ENCODE results near the gene DPP6. TPM values are rescaled to one million over a fixed set of nuclear protein-coding genes. Genes with fewer than 3 reads are reported as not detected.
A peak's percentile ranks its signal among the peaks of the same experiment; 100 is the strongest.

The DPP6 gene
- total and polyA plus RNA-seq, 2 of the 8 experiments (the other 6 are each of a cell fraction or from before 2014, with no cell fraction given) = 4.7 to 6.8 TPM

DNA sequence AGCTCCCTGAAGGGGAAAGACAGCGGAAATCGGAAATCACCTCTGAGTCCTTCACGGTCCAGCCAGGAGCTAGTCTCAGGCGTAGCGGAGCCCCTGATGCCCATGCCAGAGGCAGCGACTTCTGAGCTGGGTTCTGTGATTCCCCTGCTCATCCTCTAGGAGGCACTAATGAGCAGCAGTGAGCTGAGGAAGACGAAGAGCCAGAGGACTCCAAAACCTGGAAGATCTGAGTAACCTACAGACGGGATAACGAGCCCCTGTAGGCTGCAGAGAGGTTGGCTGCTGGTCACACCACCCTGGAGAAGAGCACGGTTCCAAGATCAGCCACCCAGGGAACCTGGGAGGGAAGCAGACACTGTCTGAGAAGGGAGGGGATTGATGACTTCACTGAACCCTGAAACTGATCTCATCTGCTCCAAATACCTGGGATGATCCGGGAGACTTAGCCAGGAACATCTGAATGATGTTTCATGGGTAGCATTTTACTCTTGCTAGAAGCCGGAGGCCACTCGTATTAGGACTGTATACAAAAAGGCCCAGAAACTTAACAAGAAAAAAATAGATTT is 646.6 kb downstream of the DPP6 start:
- H3K4me3 ChIP-seq (ENCODE audit: extremely low read depth in 1 of 4, insufficient read depth in 2 of 4, low read depth in 3 of 4, low read length in 4 of 4) = no peak overlapping the region
- H3K9ac ChIP-seq (replicated peaks in 1 of 4; ENCODE audit: extremely low read depth in 1 of 4, low read depth in 3 of 4, low read length in 3 of 4) = no peak overlapping the region
- no peaks in the 10 kb centered on the region for H3K23me2 ChIP-seq (ENCODE audit: low read depth, low read length)
- no peak overlapping the region for H4K8ac ChIP-seq (ENCODE audit: extremely low read depth, insufficient read depth, low read length)
- H3K79me2 ChIP-seq (ENCODE audit: control insufficient read depth in 1 of 2, insufficient read depth in 2 of 2, low read length in 2 of 2) = no peaks in the 10 kb centered on the region
- H3K27ac ChIP-seq (ENCODE audit: low read depth, low read length) = no peak overlapping the region
- peak; percentile 31 to 72 for DNase-seq (ENCODE audit: low read depth in 1 of 2, low spot score in 2 of 2)
- no peak overlapping the region for H2BK5ac ChIP-seq (ENCODE audit: low read depth, low read length)
- ChIA-PET POLR2A (ENCODE audit: partially characterized antibody) (no interaction called here), CTCF (ENCODE audit: partially characterized antibody) (interaction anchor here (0.7 to 2.2 kb wide), 36 partner anchors 9 to 204 kb away, joined by 3 to 18 read pairs (median 4); no protein-coding TSS in a partner anchor)
- H2AFZ ChIP-seq (ENCODE audit: low read length) = 0 out of 2 replicates have a peak overlapping the region, but pooled peaks have one; percentile 19
- no peak overlapping the region for H4K91ac ChIP-seq (replicated peaks; ENCODE audit: insufficient read length, low read length)
- H4K5ac ChIP-seq (ENCODE audit: insufficient read length, low read depth, low read length) = no peak overlapping the region
- no peak overlapping the region for H3K14ac ChIP-seq (ENCODE audit: insufficient read length)
- no peak overlapping the region for H3K4me2 ChIP-seq (ENCODE audit: insufficient read depth in 1 of 2, low read depth in 2 of 2, low read length in 2 of 2)
- H2BK15ac ChIP-seq (ENCODE audit: low read length) = no peak overlapping the region
- TF ChIP-seq, protein P1, sequence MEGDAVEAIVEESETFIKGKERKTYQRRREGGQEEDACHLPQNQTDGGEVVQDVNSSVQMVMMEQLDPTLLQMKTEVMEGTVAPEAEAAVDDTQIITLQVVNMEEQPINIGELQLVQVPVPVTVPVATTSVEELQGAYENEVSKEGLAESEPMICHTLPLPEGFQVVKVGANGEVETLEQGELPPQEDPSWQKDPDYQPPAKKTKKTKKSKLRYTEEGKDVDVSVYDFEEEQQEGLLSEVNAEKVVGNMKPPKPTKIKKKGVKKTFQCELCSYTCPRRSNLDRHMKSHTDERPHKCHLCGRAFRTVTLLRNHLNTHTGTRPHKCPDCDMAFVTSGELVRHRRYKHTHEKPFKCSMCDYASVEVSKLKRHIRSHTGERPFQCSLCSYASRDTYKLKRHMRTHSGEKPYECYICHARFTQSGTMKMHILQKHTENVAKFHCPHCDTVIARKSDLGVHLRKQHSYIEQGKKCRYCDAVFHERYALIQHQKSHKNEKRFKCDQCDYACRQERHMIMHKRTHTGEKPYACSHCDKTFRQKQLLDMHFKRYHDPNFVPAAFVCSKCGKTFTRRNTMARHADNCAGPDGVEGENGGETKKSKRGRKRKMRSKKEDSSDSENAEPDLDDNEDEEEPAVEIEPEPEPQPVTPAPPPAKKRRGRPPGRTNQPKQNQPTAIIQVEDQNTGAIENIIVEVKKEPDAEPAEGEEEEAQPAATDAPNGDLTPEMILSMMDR (IDR thresholded peaks at IDR 0.05; ENCODE audit: control extremely low read depth in 1 of 3, insufficient read depth in 1 of 3, low read depth in 1 of 3, low read length in 3 of 3) = peak; percentile 76 to 93 (median 79)
- TF ChIP-seq CHD1 (IDR thresholded peaks at IDR 0.05; ENCODE audit: low read depth, low read length) (no peak), RAD21 (IDR thresholded peaks at IDR 0.05 in 1 of 2, conservative IDR thresholded peaks at IDR 0.05 in 1 of 2; ENCODE audit: low read depth in 2 of 2, low read length in 2 of 2) (peak; percentile 68 to 72)
- H3K18ac ChIP-seq (ENCODE audit: extremely low read depth, low read length) = no peak overlapping the region
- no peaks in the 10 kb centered on the region; a peak in 3 of 7 replicates for H3K4me1 ChIP-seq (replicated peaks in 1 of 4; ENCODE audit: control insufficient read depth in 3 of 4, insufficient read depth in 4 of 4, low read length in 3 of 4)
- no peaks in the 10 kb centered on the region for H3K36me3 ChIP-seq (ENCODE audit: control insufficient read depth in 2 of 4, insufficient read depth in 4 of 4, low read length in 3 of 4)
- H2AK5ac ChIP-seq (ENCODE audit: low read depth, low read length) = no peak overlapping the region
- H3K9me3 ChIP-seq (ENCODE audit: insufficient read depth in 2 of 2, low read depth in 1 of 2, low read length in 1 of 2) = 0 out of 4 replicates have a peak, but pooled peaks cover 0 to 2% of the 10 kb centered on the region in 2 experiments
- no peak overlapping the region for H2BK20ac ChIP-seq (ENCODE audit: low read length)
- no peak overlapping the region for H2BK120ac ChIP-seq (replicated peaks; ENCODE audit: low read depth, low read length)
- no peak overlapping the region for H3K4ac ChIP-seq (replicated peaks; ENCODE audit: insufficient read length, low read depth, low read length)
- H2BK12ac ChIP-seq (ENCODE audit: low read depth, low read length) = no peak overlapping the region
- no peaks in the 10 kb centered on the region for H3K79me1 ChIP-seq (ENCODE audit: low read depth, low read length)
- H4K20me1 ChIP-seq (replicated peaks in 1 of 2; ENCODE audit: control insufficient read depth in 1 of 2, insufficient read depth in 2 of 2, low read length in 2 of 2) = no peaks in the 10 kb centered on the region
- no peak overlapping the region for H3K23ac ChIP-seq (ENCODE audit: insufficient read length)
- FAIRE-seq = peak; percentile 68
- no peaks in the 10 kb centered on the region for H3K27me3 ChIP-seq (replicated peaks in 1 of 4; ENCODE audit: control insufficient read depth in 3 of 4, extremely low read depth in 1 of 4, insufficient read depth in 3 of 4, low read length in 3 of 4)
- 63% methylated on average over 13 of the region's 13 CpGs; no CpG with 5 or more reads in 1 of the 2 experiments for WGBS, 2 experiments (ENCODE audit: extremely low coverage in 1 of 2, insufficient coverage in 1 of 2, insufficient read length in 1 of 2, insufficient replicate concordance in 2 of 2, low coverage in 1 of 2, low lambda C conversion rate in 2 of 2, missing lambda C conversion rate in 1 of 2)
- H3K56ac ChIP-seq (replicated peaks; ENCODE audit: insufficient read length, low read depth, low read length) = no peak overlapping the region
